ENCODE data around the gene TLR3. TPM values are rescaled to one million over a fixed set of nuclear protein-coding genes. Genes with fewer than 3 reads are reported as not detected.
"Not testable (repeated sequence)": the region's sequence is repeated elsewhere in the genome, so short reads cannot be mapped to it uniquely, and the experiment has no call there.

Gene TLR3
- total and polyA plus RNA-seq, 8 donors, result 0.99 to 19.1 (median 7.6) TPM

GRCh38 chr4:186040316-186040715 lies 28.6 kb upstream of the TLR3 start:
- ATAC-seq (no peak), FAIRE-seq (no peak), DNase-seq (no peak)
- TF ChIP-seq CTCF (IDR thresholded peaks at IDR 0.05), result no peak
- no peaks in the 10 kb centered on the region for H3K9me3 ChIP-seq
- no peak overlapping the region for H3K27ac ChIP-seq
- H3K27me3 ChIP-seq, result no peaks in the 10 kb centered on the region
- H3K4me1 ChIP-seq, result peaks cover 0 to 4% (median 0%) of the 10 kb centered on the region in 3 donors
- H3K36me3 ChIP-seq, result no peaks in the 10 kb centered on the region
- intact Hi-C loops (cut with DNase I), result no loop called here
- 87 to 93% methylated on average over 12 of the region's 12 CpGs for WGBS, 2 donors
- no peak overlapping the region for H3K4me3 ChIP-seq

DNA sequence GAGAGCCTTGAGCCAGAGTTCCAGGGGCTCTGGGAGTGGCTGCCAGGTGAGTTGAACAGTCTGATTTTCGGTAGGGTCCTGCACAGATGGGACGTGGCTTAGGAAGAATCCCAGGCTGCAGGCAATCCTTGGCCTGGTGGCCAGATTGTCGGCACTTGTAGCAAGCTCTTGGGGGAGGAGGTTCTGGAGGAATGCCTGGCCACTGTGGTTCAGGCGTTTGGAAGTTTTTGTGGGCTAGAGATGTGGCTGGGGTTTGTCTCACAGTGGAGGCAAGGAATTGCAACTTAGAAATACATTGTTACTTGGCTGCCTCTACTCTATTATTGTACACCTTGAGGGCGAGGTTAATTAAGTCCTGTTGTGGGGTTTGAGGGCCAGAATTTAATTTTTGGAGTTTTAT lies 21.5 kb upstream of the TLR3 start:
- ATAC-seq; H3K4me1 ChIP-seq; H3K27ac ChIP-seq; H3K36me3 ChIP-seq; intact Hi-C loops (cut with DNase I); FAIRE-seq; H3K9me3 ChIP-seq; H3K4me3 ChIP-seq; H3K27me3 ChIP-seq; DNase-seq: not testable (repeated sequence)
- 39 to 74% methylated on average over 5 of the region's 5 CpGs for WGBS, 2 donors

DNA sequence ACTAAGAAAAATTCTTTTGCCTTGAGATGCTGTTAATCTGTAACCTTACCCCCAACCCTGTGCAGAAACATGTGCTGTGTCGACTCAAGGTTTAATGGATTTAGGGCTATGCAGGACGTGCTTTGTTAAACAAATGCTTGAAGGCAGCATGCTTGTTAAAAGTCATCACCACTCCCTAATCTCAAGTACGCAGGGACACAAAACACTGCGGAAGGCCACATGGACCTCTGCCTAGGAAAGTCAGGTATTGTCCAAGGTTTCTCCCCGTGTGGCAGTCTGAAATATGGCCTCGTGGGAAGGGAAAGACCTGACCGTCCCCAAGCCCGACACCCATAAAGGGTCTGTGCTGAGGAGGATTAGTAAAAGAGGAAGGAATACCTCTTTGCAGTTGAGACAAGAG lies 18.8 kb upstream of the TLR3 start:
- H3K4me1 ChIP-seq; FAIRE-seq; H3K9me3 ChIP-seq; H3K27ac ChIP-seq; ATAC-seq; H3K4me3 ChIP-seq; DNase-seq; intact Hi-C loops (cut with DNase I); H3K27me3 ChIP-seq; H3K36me3 ChIP-seq: not testable (repeated sequence)
- 58% methylated on average over 8 of the region's 8 CpGs for WGBS, 2 donors

GRCh38 chr4:186051096-186051495 lies 17.9 kb upstream of the TLR3 start:
- intact Hi-C loops (cut with DNase I), result no loop called here
- H3K4me1 ChIP-seq, result no peaks in the 10 kb centered on the region
- no peaks in the 10 kb centered on the region for H3K27me3 ChIP-seq
- FAIRE-seq (no peak), DNase-seq (no peak), ATAC-seq (no peak)
- H3K4me3 ChIP-seq, result no peak overlapping the region
- H3K27ac ChIP-seq, result no peak overlapping the region
- no peak for TF ChIP-seq CTCF (IDR thresholded peaks at IDR 0.05)
- WGBS, 2 donors, result 86 to 90% methylated on average over 11 of the region's 11 CpGs
- no peaks in the 10 kb centered on the region for H3K9me3 ChIP-seq
- no peaks in the 10 kb centered on the region for H3K36me3 ChIP-seq

- Histone ChIP-seq H3K27me3 (no peaks in the 10 kb centered on the region), H3K36me3 (no peaks in the 10 kb centered on the region), H3K27ac (no peak overlapping the region), H3K4me1 (no peaks in the 10 kb centered on the region), H3K9me3 (no peaks in the 10 kb centered on the region), H3K4me3 (no peak overlapping the region)
- intact Hi-C loops (cut with DNase I), result no loop called here
- ATAC-seq, result no peak
- no peak for FAIRE-seq
- TF ChIP-seq CTCF (IDR thresholded peaks at IDR 0.05), result no peak
- no peak for DNase-seq
- 89 to 92% methylated on average over 6 of the region's 6 CpGs for WGBS, 2 donors
Observed at GRCh38 chr4:186058253-186058979, 10.5 kb upstream of the TLR3 start.

- no peak overlapping the region for H3K4me3 ChIP-seq
- WGBS, 2 donors, result 93% methylated on average over 3 of the region's 3 CpGs
- no peaks in the 10 kb centered on the region for H3K9me3 ChIP-seq
- H3K27me3 ChIP-seq, result no peaks in the 10 kb centered on the region
- no peak for TF ChIP-seq CTCF (IDR thresholded peaks at IDR 0.05)
- no peak for ATAC-seq
- FAIRE-seq, result no peak
- intact Hi-C loops (cut with DNase I), result no loop called here
- no peaks in the 10 kb centered on the region for H3K4me1 ChIP-seq
- H3K36me3 ChIP-seq, result no peaks in the 10 kb centered on the region
- H3K27ac ChIP-seq, result no peak overlapping the region
- no peak for DNase-seq
Observed at GRCh38 chr4:186058980-186059316, 10.0 kb upstream of the TLR3 start.
